K562 (cell line): ENCODE data around the gene LGR6. TPM values are rescaled to one million over a fixed set of nuclear protein-coding genes. Genes with fewer than 3 reads are reported as not detected.

Experiments
- ATAC-seq: fragments of 200-7000 bp; cut with Tn5 transposase; 3 replicates; pipeline ENCODE4 v1.9.1; 2020; ENCODE audit warnings: moderate library complexity
- BruUV-seq: library from RNA; stranded (reverse); fragments of 400-500 nt; replicated peaks from 2 replicates; lab custom pipeline; 2021; lab: Mats Ljungman, UMichigan
- CTCF ChIA-PET: fragments of 300-600 bp; formaldehyde crosslinking; extraction: SDS; loops from one replicate; lab custom pipeline; 2021; ENCODE audit warnings: low intra/inter-chr PET ratio; lab: Yijun Ruan, JAX
- POLR2A ChIA-PET: fragments of 300-600, 350-650 bp; sonication (Branson Sonifier 250); formaldehyde crosslinking; extraction: SDS; loops from one replicate; lab custom pipeline; 2021; ENCODE audit warnings: antibody characterized with exemption, inconsistent platforms; lab: Yijun Ruan, JAX
- DNase-seq, 4 experiments: peaks; one replicate each; pipeline versions ENCODE4 v3.0.0 to v3.0.0-alpha.2; 2011 to 2018; ENCODE audit warnings: low spot score in 3 of 4, mixed read lengths in 3 of 4; ENCODE audit errors: extremely low read depth in 1 of 4
- FAIRE-seq: peaks from 2 replicates; lab custom pipeline; 2011; peaks lifted over from hg19 to GRCh38; lab: Jason Lieb, UNC
- H2AFZ ChIP-seq: 2 replicates; pipeline ENCODE4 v1.6.0; 2011; ENCODE audit warnings: low read depth, low read length, control low read depth, inconsistent platforms
- H3K27ac ChIP-seq: fragments of 200-600 bp; 3 replicates; pipeline ENCODE4 v1.8.0; 2011; ENCODE audit warnings: low read depth, mild to moderate bottlenecking, control low read depth, inconsistent platforms, low read length, moderate library complexity, mixed read lengths; ENCODE audit errors: extremely low read depth
- H3K27me3 ChIP-seq, 2 experiments: fragments of 300-600 bp in 1 of 2; 2 replicates in 1 of 2; 3 replicates in 1 of 2; pipeline versions ENCODE4 v1.6.0 to v1.8.0; 2011; ENCODE audit warnings: inconsistent platforms in 2 of 2, low read length in 2 of 2, mild to moderate bottlenecking in 1 of 2, mixed read lengths in 1 of 2, moderate library complexity in 1 of 2; ENCODE audit not compliant: control insufficient read depth in 2 of 2, insufficient read depth in 2 of 2
- H3K36me3 ChIP-seq: fragments of 300-600 bp; 3 replicates; pipeline ENCODE4 v1.8.0; 2011; ENCODE audit warnings: mild to moderate bottlenecking, low read length, inconsistent platforms; ENCODE audit not compliant: control insufficient read depth, insufficient read depth
- H3K4me1 ChIP-seq, 2 experiments: fragments of 200-600 bp in 1 of 2; replicated peaks in 1 of 2; 2 replicates in 1 of 2; 3 replicates in 1 of 2; pipeline versions ENCODE4 v1.5.1 to v1.8.0; 2011; ENCODE audit warnings: inconsistent platforms in 2 of 2, low read length in 2 of 2, mild to moderate bottlenecking in 1 of 2, mixed read lengths in 1 of 2, moderate library complexity in 1 of 2; ENCODE audit not compliant: control insufficient read depth in 2 of 2, insufficient read depth in 2 of 2
- H3K4me2 ChIP-seq: 2 replicates; pipeline ENCODE4 v1.6.1; 2011; ENCODE audit warnings: low read length, control low read depth, inconsistent platforms, mixed read lengths; ENCODE audit not compliant: insufficient read depth
- H3K4me3 ChIP-seq: fragments of 200-600 bp; sonication (generic), shearing (Covaris generic); 2 replicates; pipeline ENCODE4 v1.5.1; 2016; ENCODE audit warnings: control low read depth, inconsistent platforms
- H3K79me2 ChIP-seq: fragments of 200-600 bp; 3 replicates; pipeline ENCODE4 v1.8.0; 2011; ENCODE audit warnings: low read length, inconsistent platforms; ENCODE audit not compliant: control insufficient read depth, insufficient read depth
- H3K9ac ChIP-seq, 2 experiments: 2 replicates each; pipeline versions ENCODE4 v1.6.0 to v1.6.1; 2011; ENCODE audit warnings: low read depth in 2 of 2, low read length in 2 of 2, control low read depth in 1 of 2, inconsistent platforms in 1 of 2, mild to moderate bottlenecking in 1 of 2, mixed read lengths in 1 of 2; ENCODE audit not compliant: insufficient read depth in 1 of 2
- H3K9me1 ChIP-seq: one replicate; pipeline ENCODE4 v1.6.0; 2011; ENCODE audit warnings: inconsistent platforms, mild to moderate bottlenecking, low read length, moderate library complexity; ENCODE audit not compliant: control insufficient read depth, insufficient read depth
- H3K9me3 ChIP-seq: replicated peaks from 2 replicates; pipeline ENCODE4 v1.5.1; 2011; ENCODE audit warnings: low read depth, low read length, inconsistent platforms; ENCODE audit not compliant: control insufficient read depth, insufficient read depth
- H4K20me1 ChIP-seq: replicated peaks from 2 replicates; pipeline ENCODE4 v1.6.1; 2011; ENCODE audit warnings: low read length, inconsistent platforms, mixed read lengths; ENCODE audit not compliant: control insufficient read depth, insufficient read depth
- GTF2F1 ChIP-seq: IDR thresholded peaks from 2 replicates; pipeline ENCODE4 v1.6.1; 2011; ENCODE audit warnings: low read depth, low read length, improper control_type of control experiment
- MAFG ChIP-seq: fragments of 450-650 bp; conservative IDR thresholded peaks from 2 replicates; pipeline ENCODE4 v1.6.1; 2016; ENCODE audit warnings: missing genetic modification characterization, missing compliant biosample characterization
- NR3C1 ChIP-seq: sonication (generic); formaldehyde crosslinking; IDR thresholded peaks from 2 replicates; pipeline ENCODE4 v1.8.1; 2022; ENCODE audit warnings: missing genetic modification reagents
- PKNOX1 ChIP-seq: fragments of 450-650 bp; IDR thresholded peaks from 2 replicates; pipeline ENCODE4 v1.6.1; 2016
- ZKSCAN1 ChIP-seq: fragments of 150-350 bp; IDR thresholded peaks from 2 replicates; pipeline ENCODE4 v1.6.1; 2016; ENCODE audit warnings: low read depth, low read length
- ZNF41 ChIP-seq: fragments of 250-450 bp; sonication (Bioruptor Pico); conservative IDR thresholded peaks from 2 replicates; pipeline ENCODE4 v1.4.0; 2020; ENCODE audit warnings: mild to moderate bottlenecking
- ZNF75A ChIP-seq: fragments of 450-650 bp; formaldehyde crosslinking; IDR thresholded peaks from 2 replicates; pipeline ENCODE4 v1.4.0; 2020; ENCODE audit warnings: mild to moderate bottlenecking
- WGBS: fragments of 100-300 bp; shearing (Covaris generic); methylation state at CpG from one replicate; pipeline ENCODE4 v1.1.6; 2016; ENCODE audit warnings: low coverage, mixed read lengths; ENCODE audit not compliant: insufficient coverage; ENCODE audit errors: missing lambda C conversion rate; 5-methylcytosine and 5-hydroxymethylcytosine counted together
- in situ Hi-C: fragments of 300-500 bp; cut with MboI; formaldehyde crosslinking; loops from 4 replicates; pipeline ENCODE4 v1.15.0; 2018; ENCODE audit warnings: inconsistent platforms, mixed read lengths
- intact Hi-C: fragments of 100-400 bp; cut with micrococcal nuclease; formaldehyde crosslinking; loops from 2 replicates; pipeline ENCODE4 v1.14.2; 2022
- polyA plus RNA-seq, 8 experiments: library from polyadenylated mRNA; depleted of rRNA in 4 of 8; stranded (reverse) in 5 of 8; unstranded in 3 of 8; fragments of >200 nt; fragmentation: Nextera tagmentation in 2 of 8; fragmentation: Illumina TruSeq in 1 of 8; extraction: Ambion mirVana in 2 of 8; extraction: Trizol in 1 of 8; gene quantifications; 2 replicates each; pipeline versions ENCODE4 v1.2.1 to v1.2.3, GENCODE V29; 2011 to 2014; ENCODE audit warnings: inconsistent platforms in 1 of 8, missing spikeins in 1 of 8
- total RNA-seq, 7 experiments: library from RNA; depleted of rRNA in 6 of 7; stranded (reverse); fragments of >200 nt in 6 of 7; fragmentation: Illumina TruSeq in 2 of 7; extraction: Trizol in 2 of 7; gene quantifications; 2 replicates each; pipeline versions ENCODE4 v1.2.1 to v1.2.3, GENCODE V29; 2011 to 2021; ENCODE audit warnings: low replicate concordance in 1 of 7
- TF ChIP-seq, protein P1 (sequence below): IDR thresholded peaks from 3 replicates; pipeline ENCODE4 v1.6.1; 2011; ENCODE audit warnings: borderline replicate concordance, mild to moderate bottlenecking; ENCODE audit not compliant: insufficient read length, insufficient read depth
- TF ChIP-seq, protein P2 (sequence below): fragments of 450-650 bp; IDR thresholded peaks from 2 replicates; pipeline ENCODE4 v1.6.1; 2017; ENCODE audit warnings: antibody characterized with exemption, mild to moderate bottlenecking

Gene LGR6
- total and polyA plus RNA-seq, 9 of the 15 experiments (the other 6 are each of a cell fraction or from before 2014, with no cell fraction given): 0.01 to 0.54 (median 0.17) TPM; not detected in 1

DNA sequence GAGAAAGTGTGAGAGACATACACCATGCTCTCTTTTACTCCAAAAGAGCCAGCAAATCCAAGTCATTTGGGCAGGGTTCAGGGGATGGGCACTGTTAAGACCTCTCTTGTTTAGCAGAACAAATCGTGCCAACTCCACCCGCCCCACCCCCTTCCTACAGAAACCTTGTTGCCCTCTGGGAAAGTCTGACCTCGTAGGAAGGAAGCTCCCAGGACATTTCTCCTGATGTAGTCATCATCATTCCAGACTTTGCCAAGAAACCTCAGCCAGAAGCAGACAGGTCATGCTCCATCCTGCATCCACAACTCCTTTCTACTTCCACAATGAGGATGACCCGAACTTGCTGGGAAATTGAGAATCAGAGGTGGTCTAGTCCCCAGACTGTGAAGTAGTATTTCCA is 90.4 kb downstream of the LGR6 start:
- Histone ChIP-seq H3K4me1 (no peaks in the 10 kb centered on the region), H3K4me3 (no peak overlapping the region), H3K79me2 (no peaks in the 10 kb centered on the region), H3K27me3 (peaks cover 27 to 65% of the 10 kb centered on the region in 2 experiments), H3K9me3 (no peaks in the 10 kb centered on the region), H3K27ac (no peak overlapping the region), H3K9me1 (no peaks in the 10 kb centered on the region), H3K36me3 (no peaks in the 10 kb centered on the region), H3K9ac (no peak overlapping the region), H2AFZ (no peak overlapping the region), H4K20me1 (peaks cover 4% of the 10 kb centered on the region; the same call in 1 of the 2 replicates), H3K4me2 (no peak overlapping the region)
- TF ChIP-seq, protein P1, sequence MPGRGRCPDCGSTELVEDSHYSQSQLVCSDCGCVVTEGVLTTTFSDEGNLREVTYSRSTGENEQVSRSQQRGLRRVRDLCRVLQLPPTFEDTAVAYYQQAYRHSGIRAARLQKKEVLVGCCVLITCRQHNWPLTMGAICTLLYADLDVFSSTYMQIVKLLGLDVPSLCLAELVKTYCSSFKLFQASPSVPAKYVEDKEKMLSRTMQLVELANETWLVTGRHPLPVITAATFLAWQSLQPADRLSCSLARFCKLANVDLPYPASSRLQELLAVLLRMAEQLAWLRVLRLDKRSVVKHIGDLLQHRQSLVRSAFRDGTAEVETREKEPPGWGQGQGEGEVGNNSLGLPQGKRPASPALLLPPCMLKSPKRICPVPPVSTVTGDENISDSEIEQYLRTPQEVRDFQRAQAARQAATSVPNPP: no peak
- no peak for TF ChIP-seq GTF2F1
- TF ChIP-seq NR3C1: no peak
- no peak for TF ChIP-seq ZKSCAN1
- no peak for TF ChIP-seq MAFG
- no peak for TF ChIP-seq PKNOX1
- TF ChIP-seq ZNF41 (CRISPR knock-in tag): no peak
- TF ChIP-seq, protein P2, sequence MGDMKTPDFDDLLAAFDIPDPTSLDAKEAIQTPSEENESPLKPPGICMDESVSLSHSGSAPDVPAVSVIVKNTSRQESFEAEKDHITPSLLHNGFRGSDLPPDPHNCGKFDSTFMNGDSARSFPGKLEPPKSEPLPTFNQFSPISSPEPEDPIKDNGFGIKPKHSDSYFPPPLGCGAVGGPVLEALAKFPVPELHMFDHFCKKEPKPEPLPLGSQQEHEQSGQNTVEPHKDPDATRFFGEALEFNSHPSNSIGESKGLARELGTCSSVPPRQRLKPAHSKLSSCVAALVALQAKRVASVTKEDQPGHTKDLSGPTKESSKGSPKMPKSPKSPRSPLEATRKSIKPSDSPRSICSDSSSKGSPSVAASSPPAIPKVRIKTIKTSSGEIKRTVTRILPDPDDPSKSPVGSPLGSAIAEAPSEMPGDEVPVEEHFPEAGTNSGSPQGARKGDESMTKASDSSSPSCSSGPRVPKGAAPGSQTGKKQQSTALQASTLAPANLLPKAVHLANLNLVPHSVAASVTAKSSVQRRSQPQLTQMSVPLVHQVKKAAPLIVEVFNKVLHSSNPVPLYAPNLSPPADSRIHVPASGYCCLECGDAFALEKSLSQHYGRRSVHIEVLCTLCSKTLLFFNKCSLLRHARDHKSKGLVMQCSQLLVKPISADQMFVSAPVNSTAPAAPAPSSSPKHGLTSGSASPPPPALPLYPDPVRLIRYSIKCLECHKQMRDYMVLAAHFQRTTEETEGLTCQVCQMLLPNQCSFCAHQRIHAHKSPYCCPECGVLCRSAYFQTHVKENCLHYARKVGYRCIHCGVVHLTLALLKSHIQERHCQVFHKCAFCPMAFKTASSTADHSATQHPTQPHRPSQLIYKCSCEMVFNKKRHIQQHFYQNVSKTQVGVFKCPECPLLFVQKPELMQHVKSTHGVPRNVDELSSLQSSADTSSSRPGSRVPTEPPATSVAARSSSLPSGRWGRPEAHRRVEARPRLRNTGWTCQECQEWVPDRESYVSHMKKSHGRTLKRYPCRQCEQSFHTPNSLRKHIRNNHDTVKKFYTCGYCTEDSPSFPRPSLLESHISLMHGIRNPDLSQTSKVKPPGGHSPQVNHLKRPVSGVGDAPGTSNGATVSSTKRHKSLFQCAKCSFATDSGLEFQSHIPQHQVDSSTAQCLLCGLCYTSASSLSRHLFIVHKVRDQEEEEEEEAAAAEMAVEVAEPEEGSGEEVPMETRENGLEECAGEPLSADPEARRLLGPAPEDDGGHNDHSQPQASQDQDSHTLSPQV: no peak
- TF ChIP-seq ZNF75A (CRISPR knock-in tag): no peak
- ATAC-seq (no peak), DNase-seq (no peak), FAIRE-seq (no peak)
- POLR2A ChIA-PET: interaction anchor here (0.5 kb wide), 1 partner anchor 49 kb away, joined by 3 read pairs; no protein-coding TSS in a partner anchor
- in situ Hi-C loops (no loop called here), intact Hi-C loops (no loop called here)
- 1% methylated on average over 4 of the region's 4 CpGs for WGBS
- BruUV-seq: no TSS peak
- CTCF ChIA-PET: no interaction called here
